Effector memory CD8-positive, alpha-beta T cell (primary cell): ENCODE measurements around the gene ZNF211.
A peak's percentile ranks its signal among the peaks of the same experiment; 100 is the strongest.

Experiments
- ATAC-seq: fragments of 150-1000 bp; cut with Tn5 transposase; replicated peaks from 2 replicates; pipeline ENCODE4 v1.10.0; 2021; ENCODE audit warnings: mild to moderate bottlenecking, moderate library complexity
- DNase-seq, 3 experiments: peaks; one replicate each; pipeline ENCODE4 v3.0.0; 2021
- H3K27ac Mint-ChIP-seq, 2 donors: one replicate each; pipeline ENCODE4 v1.8.0; 2022; ENCODE audit warnings: mild to moderate bottlenecking in 2 of 2, mixed read lengths in 2 of 2, moderate library complexity in 2 of 2
- H3K27me3 Mint-ChIP-seq, 2 donors: one replicate each; pipeline ENCODE4 v1.8.0; 2022; ENCODE audit warnings: mixed read lengths in 2 of 2
- H3K36me3 Mint-ChIP-seq: one replicate; pipeline ENCODE4 v1.8.0; 2022; ENCODE audit warnings: mild to moderate bottlenecking, moderate library complexity, mixed read lengths; ENCODE audit not compliant: insufficient read depth
- H3K4me1 Mint-ChIP-seq, 2 donors: one replicate each; pipeline ENCODE4 v1.8.0; 2022; ENCODE audit warnings: low read depth in 2 of 2, mixed read lengths in 2 of 2
- H3K4me3 Mint-ChIP-seq, 2 donors: one replicate each; pipeline ENCODE4 v1.8.0; 2022; ENCODE audit warnings: mild to moderate bottlenecking in 2 of 2, mixed read lengths in 2 of 2, moderate library complexity in 2 of 2
- H3K9me3 Mint-ChIP-seq, 2 donors: one replicate each; pipeline ENCODE4 v1.8.0; 2022; ENCODE audit warnings: mixed read lengths in 2 of 2

The ZNF211 gene

GRCh38 chr19:57637379-57637778, 4.4 kb downstream of the ZNF211 start:
- peaks cover 59% of the 10 kb centered on the region for H3K36me3 Mint-ChIP-seq
- H3K4me3 Mint-ChIP-seq = no peak overlapping the region
- no peak overlapping the region for H3K27ac Mint-ChIP-seq
- no peaks in the 10 kb centered on the region for H3K27me3 Mint-ChIP-seq
- peaks cover 10 to 25% of the 10 kb centered on the region in 2 donors for H3K9me3 Mint-ChIP-seq
- DNase-seq (no peak), ATAC-seq (no peak)
- H3K4me1 Mint-ChIP-seq = peaks cover 18 to 23% of the 10 kb centered on the region in 2 donors

DNA sequence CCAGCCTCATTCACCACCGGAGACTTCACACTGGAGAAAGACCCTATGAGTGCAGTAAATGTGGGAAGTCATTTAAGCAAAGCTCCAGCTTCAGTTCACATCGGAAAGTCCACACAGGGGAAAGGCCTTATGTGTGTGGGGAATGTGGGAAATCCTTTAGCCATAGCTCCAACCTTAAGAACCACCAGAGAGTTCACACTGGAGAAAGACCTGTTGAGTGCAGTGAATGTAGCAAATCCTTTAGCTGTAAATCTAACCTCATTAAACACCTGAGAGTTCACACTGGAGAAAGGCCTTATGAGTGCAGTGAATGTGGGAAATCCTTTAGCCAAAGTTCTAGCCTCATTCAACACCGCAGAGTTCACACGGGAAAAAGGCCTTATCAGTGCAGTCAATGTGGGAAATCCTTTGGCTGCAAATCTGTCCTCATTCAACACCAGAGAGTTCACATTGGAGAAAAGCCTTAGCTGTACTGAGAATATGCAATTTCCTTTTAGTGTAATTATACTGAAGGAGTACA, 8.8 kb downstream of the ZNF211 start:
- H3K4me1 Mint-ChIP-seq = no peaks in the 10 kb centered on the region
- no peak overlapping the region for H3K27ac Mint-ChIP-seq
- DNase-seq = no peak
- no peaks in the 10 kb centered on the region for H3K27me3 Mint-ChIP-seq
- no peak for ATAC-seq
- H3K36me3 Mint-ChIP-seq = peaks cover 40% of the 10 kb centered on the region
- H3K9me3 Mint-ChIP-seq = peaks cover 10 to 25% of the 10 kb centered on the region in 2 donors
- no peak overlapping the region for H3K4me3 Mint-ChIP-seq

DNA sequence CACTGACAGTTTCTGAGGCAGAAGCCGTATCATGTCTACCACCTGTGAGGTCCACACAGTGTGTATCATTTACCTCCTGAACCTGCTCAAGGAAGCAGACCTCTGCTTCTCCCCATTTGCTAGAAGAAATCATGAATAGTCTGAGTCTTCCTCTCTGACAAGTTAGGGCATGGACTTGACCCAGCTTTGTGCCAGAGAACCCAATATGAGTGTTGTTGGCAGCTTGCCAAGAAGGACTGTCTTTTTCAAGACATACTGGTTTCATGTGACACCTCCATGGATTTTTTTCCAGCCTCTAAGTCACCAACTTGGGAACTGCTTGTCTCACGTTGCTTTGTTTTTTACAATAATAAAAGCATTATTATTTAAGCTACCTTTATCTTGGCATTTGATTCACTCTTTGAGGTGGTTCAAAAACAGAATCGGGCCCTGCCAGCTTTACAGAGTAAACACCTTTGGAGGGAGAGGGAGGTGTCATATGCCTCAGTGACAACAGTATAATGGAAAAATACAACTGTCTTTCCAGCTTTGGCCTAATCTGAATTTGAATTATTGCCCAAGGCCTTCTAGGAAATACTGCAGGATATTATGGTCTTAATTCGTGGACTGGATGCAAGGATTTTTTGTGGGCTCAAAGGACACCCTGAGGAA, 9.6 kb downstream of the ZNF211 start:
- Mint-ChIP-seq H3K4me1 (no peaks in the 10 kb centered on the region), H3K27ac (no peak overlapping the region), H3K9me3 (peaks cover 8 to 25% of the 10 kb centered on the region in 2 donors), H3K4me3 (no peak overlapping the region), H3K27me3 (no peaks in the 10 kb centered on the region), H3K36me3 (peaks cover 38% of the 10 kb centered on the region)
- ATAC-seq (no peak), DNase-seq (no peak)

GRCh38 chr19:57643734-57644133, 10.8 kb downstream of the ZNF211 start:
- no peak for ATAC-seq
- H3K27ac Mint-ChIP-seq = no peak overlapping the region
- peaks cover 8 to 17% of the 10 kb centered on the region in 2 donors for H3K9me3 Mint-ChIP-seq
- no peak overlapping the region for H3K4me3 Mint-ChIP-seq
- H3K4me1 Mint-ChIP-seq = no peaks in the 10 kb centered on the region
- peaks cover 29% of the 10 kb centered on the region for H3K36me3 Mint-ChIP-seq
- H3K27me3 Mint-ChIP-seq = no peaks in the 10 kb centered on the region
- DNase-seq = no peak

- H3K4me3 Mint-ChIP-seq = no peak overlapping the region
- no peak for ATAC-seq
- H3K27ac Mint-ChIP-seq = no peak overlapping the region
- H3K27me3 Mint-ChIP-seq = peaks cover 17 to 18% of the 10 kb centered on the region in 2 donors
- peaks cover 4 to 8% of the 10 kb centered on the region in 2 donors for H3K4me1 Mint-ChIP-seq
- DNase-seq = no peak
- peaks cover 4% of the 10 kb centered on the region for H3K36me3 Mint-ChIP-seq
- peaks cover 16 to 18% of the 10 kb centered on the region in 2 donors for H3K9me3 Mint-ChIP-seq
Observed at GRCh38 chr19:57648331-57649003, 15.5 kb downstream of the ZNF211 start.

DNA sequence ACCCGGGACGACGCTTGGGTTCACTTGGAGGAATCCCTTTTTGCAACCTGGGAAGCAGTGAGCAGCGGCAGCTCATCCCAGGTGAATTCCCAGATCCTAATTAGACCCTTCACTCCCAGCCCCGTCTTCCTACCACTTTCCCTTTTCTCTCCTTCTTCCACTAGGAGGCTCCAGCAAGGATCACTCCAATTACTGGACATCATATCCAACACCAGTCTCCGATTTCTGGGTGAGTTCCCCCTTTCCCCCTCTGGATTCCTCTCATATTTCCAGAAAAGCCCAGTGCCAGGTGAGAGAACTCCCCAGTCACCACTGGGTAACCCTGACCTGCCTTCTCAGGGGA, 18.7 kb downstream of the ZNF211 start:
- peaks cover 43 to 49% of the 10 kb centered on the region in 2 donors for H3K27me3 Mint-ChIP-seq

GRCh38 chr19:57653689-57654088, 20.7 kb downstream of the ZNF211 start:
- Mint-ChIP-seq H3K4me3 (no peak overlapping the region), H3K4me1 (peaks cover 4 to 8% of the 10 kb centered on the region in 2 donors), H3K36me3 (no peaks in the 10 kb centered on the region), H3K27ac (no peak overlapping the region), H3K27me3 (peaks cover 45 to 53% of the 10 kb centered on the region in 2 donors), H3K9me3 (peaks cover 34 to 49% of the 10 kb centered on the region in 2 donors)
- DNase-seq (no peak), ATAC-seq (no peak)

More for the DNA sequence above, 18.7 kb downstream of the ZNF211 start:
- DNase-seq (no peak), ATAC-seq (no peak)
- H3K9me3 Mint-ChIP-seq = peaks cover 33 to 48% of the 10 kb centered on the region in 2 donors
- H3K36me3 Mint-ChIP-seq = no peaks in the 10 kb centered on the region
- H3K4me1 Mint-ChIP-seq = peaks cover 4 to 8% of the 10 kb centered on the region in 2 donors
- H3K4me3 Mint-ChIP-seq = peak overlapping the region in 1 of 2 donors; percentile 23
- H3K27ac Mint-ChIP-seq = no peak overlapping the region

GRCh38 chr19:57655443-57655842, 22.5 kb downstream of the ZNF211 start:
- Mint-ChIP-seq H3K4me3 (no peak overlapping the region), H3K9me3 (peaks cover 34 to 49% of the 10 kb centered on the region in 2 donors), H3K36me3 (no peaks in the 10 kb centered on the region), H3K27me3 (peaks cover 46 to 53% of the 10 kb centered on the region in 2 donors), H3K27ac (no peak overlapping the region), H3K4me1 (peaks cover 4 to 8% of the 10 kb centered on the region in 2 donors)
- DNase-seq (no peak), ATAC-seq (no peak)

DNA sequence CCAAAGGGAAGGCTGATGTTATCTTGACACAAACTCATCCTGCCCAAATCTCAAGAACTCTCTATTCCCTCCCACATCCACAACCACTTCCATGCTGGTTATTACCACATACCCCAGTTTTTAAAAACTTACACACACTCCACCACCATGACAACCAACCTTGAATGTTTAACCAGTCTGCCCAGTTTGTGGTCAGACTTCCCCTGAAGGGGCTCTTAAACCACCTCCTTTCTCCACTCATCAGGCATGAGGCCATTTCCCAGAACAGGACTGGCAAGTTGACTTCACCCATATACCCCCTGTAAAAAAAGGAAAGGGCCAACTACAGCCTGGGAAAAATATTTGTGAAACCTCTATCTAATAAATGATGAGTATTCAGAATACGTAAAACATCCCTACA, 23.4 kb downstream of the ZNF211 start:
- H3K4me3 Mint-ChIP-seq = no peak overlapping the region
- no peak overlapping the region for H3K27ac Mint-ChIP-seq
- H3K4me1 Mint-ChIP-seq = peaks cover 4 to 6% of the 10 kb centered on the region in 2 donors
- H3K36me3 Mint-ChIP-seq = no peaks in the 10 kb centered on the region
- ATAC-seq (no peak), DNase-seq (no peak)
- peaks cover 53% of the 10 kb centered on the region in 2 donors for H3K27me3 Mint-ChIP-seq
- H3K9me3 Mint-ChIP-seq = peaks cover 32 to 48% of the 10 kb centered on the region in 2 donors

GRCh38 chr19:57664269-57665127, 31.5 kb downstream of the ZNF211 start:
- Mint-ChIP-seq H3K9me3 (no peaks in the 10 kb centered on the region), H3K27me3 (peaks cover 39 to 52% of the 10 kb centered on the region in 2 donors), H3K4me3 (peak overlapping the region; percentile 67 to 81), H3K27ac (no peak overlapping the region), H3K4me1 (peaks cover 5 to 7% of the 10 kb centered on the region in 2 donors), H3K36me3 (no peaks in the 10 kb centered on the region)
- DNase-seq (no peak), ATAC-seq (peak; percentile 24)

- H3K36me3 Mint-ChIP-seq = no peaks in the 10 kb centered on the region
- H3K27ac Mint-ChIP-seq = no peak overlapping the region
- DNase-seq (no peak), ATAC-seq (no peak)
- no peaks in the 10 kb centered on the region for H3K9me3 Mint-ChIP-seq
- H3K4me3 Mint-ChIP-seq = peak overlapping the region in 1 of 2 donors; percentile 51
- peaks cover 5 to 7% of the 10 kb centered on the region in 2 donors for H3K4me1 Mint-ChIP-seq
- H3K27me3 Mint-ChIP-seq = peaks cover 38 to 52% of the 10 kb centered on the region in 2 donors
Observed at GRCh38 chr19:57665261-57665806, 32.4 kb downstream of the ZNF211 start.

- DNase-seq = no peak
- H3K27ac Mint-ChIP-seq = no peak overlapping the region
- H3K4me3 Mint-ChIP-seq = no peak overlapping the region
- ATAC-seq = no peak
- H3K9me3 Mint-ChIP-seq = no peaks in the 10 kb centered on the region
- H3K27me3 Mint-ChIP-seq = peaks cover 36 to 63% of the 10 kb centered on the region in 2 donors
- H3K36me3 Mint-ChIP-seq = no peaks in the 10 kb centered on the region
- peaks cover 5 to 7% of the 10 kb centered on the region in 2 donors for H3K4me1 Mint-ChIP-seq
Observed at GRCh38 chr19:57667228-57667627, 34.3 kb downstream of the ZNF211 start.

DNA sequence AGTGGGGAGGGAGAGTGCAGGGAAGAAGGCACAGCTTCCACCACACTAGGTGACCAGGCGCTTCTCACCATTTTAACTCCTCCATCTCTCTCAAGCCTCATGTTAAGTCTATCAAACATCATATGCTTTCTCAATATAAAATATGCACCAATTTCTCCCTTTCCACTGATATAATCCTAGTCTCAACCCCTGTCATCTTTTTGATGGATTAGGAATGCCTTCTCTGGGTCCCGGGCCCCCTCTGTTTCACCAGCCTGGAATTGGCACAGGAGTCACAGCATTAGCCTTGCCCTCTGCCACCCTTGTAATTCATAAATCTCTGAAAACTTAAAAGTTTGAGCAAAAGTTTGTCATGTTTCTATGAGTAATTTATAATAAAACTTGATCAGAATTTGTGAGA, 35.7 kb downstream of the ZNF211 start, which contains the start of gene ZSCAN4:
Gene ZSCAN4 (plus strand): TSS at position 301 of the 400 bp plus-strand sequence. CDS start 7,211 bp downstream, outside the sequence.
- H3K36me3 Mint-ChIP-seq = no peaks in the 10 kb centered on the region
- H3K27me3 Mint-ChIP-seq = peaks cover 35 to 61% of the 10 kb centered on the region in 2 donors
- no peaks in the 10 kb centered on the region for H3K9me3 Mint-ChIP-seq
- H3K4me3 Mint-ChIP-seq = no peak within 1 kb of the TSS
- ATAC-seq (no peak), DNase-seq (no peak)
- peaks cover 5 to 7% of the 10 kb centered on the region in 2 donors for H3K4me1 Mint-ChIP-seq
- no peak within 1 kb of the TSS for H3K27ac Mint-ChIP-seq
